ENCODE results near the gene CRIM1.

DNA sequence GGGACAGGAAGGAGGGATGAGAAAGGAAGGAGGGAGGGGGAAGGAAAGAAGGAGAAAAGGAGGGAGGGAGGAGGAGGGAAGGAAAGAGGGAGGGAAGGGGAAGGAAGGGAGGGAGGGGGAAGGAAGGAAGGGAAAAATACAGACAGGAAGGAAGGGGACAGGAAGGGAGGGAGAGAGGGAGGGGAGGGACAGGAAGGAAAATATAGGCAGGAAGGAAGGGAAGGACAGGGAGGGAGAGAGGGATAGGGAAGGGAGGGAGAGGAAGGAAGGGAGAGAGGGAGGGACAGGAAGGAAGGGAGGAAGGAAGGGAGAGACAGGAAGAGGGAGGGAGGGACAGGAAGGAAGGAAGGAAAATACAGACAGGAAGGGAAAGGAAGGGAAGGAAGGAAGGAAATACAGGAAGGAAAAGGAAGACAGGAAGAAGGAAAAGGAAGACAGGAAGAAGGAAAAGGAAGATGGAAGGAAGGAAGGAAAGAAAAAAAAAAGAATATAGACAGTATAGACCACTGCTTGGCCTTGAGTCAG lies 178.8 kb downstream of the CRIM1 start:
- TF ChIP-seq NR1H2 (CRISPR knock-in tag; IDR thresholded peaks at IDR 0.05): no peak
- no peak for TF ChIP-seq NFYB (CRISPR knock-in tag; conservative IDR thresholded peaks at IDR 0.05; ENCODE audit: low read depth)
- no peak for TF ChIP-seq SMAD3 (CRISPR knock-in tag; IDR thresholded peaks at IDR 0.05; ENCODE audit: borderline replicate concordance)
- TF ChIP-seq, protein P1, sequence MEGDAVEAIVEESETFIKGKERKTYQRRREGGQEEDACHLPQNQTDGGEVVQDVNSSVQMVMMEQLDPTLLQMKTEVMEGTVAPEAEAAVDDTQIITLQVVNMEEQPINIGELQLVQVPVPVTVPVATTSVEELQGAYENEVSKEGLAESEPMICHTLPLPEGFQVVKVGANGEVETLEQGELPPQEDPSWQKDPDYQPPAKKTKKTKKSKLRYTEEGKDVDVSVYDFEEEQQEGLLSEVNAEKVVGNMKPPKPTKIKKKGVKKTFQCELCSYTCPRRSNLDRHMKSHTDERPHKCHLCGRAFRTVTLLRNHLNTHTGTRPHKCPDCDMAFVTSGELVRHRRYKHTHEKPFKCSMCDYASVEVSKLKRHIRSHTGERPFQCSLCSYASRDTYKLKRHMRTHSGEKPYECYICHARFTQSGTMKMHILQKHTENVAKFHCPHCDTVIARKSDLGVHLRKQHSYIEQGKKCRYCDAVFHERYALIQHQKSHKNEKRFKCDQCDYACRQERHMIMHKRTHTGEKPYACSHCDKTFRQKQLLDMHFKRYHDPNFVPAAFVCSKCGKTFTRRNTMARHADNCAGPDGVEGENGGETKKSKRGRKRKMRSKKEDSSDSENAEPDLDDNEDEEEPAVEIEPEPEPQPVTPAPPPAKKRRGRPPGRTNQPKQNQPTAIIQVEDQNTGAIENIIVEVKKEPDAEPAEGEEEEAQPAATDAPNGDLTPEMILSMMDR (IDR thresholded peaks at IDR 0.05): no peak
- TF ChIP-seq MYBL2 (CRISPR knock-in tag; IDR thresholded peaks at IDR 0.05): no peak
- no peak for TF ChIP-seq ESRRA (CRISPR knock-in tag; IDR thresholded peaks at IDR 0.05; ENCODE audit: borderline replicate concordance)
- no peak for TF ChIP-seq RORB (CRISPR knock-in tag; IDR thresholded peaks at IDR 0.05)
- no peak for TF ChIP-seq SP1 (CRISPR knock-in tag; conservative IDR thresholded peaks at IDR 0.05)
- TF ChIP-seq, protein P2, sequence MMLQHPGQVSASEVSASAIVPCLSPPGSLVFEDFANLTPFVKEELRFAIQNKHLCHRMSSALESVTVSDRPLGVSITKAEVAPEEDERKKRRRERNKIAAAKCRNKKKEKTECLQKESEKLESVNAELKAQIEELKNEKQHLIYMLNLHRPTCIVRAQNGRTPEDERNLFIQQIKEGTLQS (CRISPR knock-in tag; conservative IDR thresholded peaks at IDR 0.05): no peak
- TF ChIP-seq TP53 (CRISPR knock-in tag; IDR thresholded peaks at IDR 0.05): no peak
- TF ChIP-seq PRRX2 (CRISPR knock-in tag; IDR thresholded peaks at IDR 0.05): no peak
